Mesenchymal stem cell (in vitro differentiated cells and primary cell): ENCODE data around the gene APOLD1.

Experiments
- DNase-seq: peaks from one replicate; pipeline ENCODE4 v3.0.0-alpha.2; 2013
- H2AFZ ChIP-seq: one replicate; pipeline ENCODE4 v1.6.1; 2013; ENCODE audit warnings: low read depth, mild to moderate bottlenecking, control low read depth, inconsistent platforms, low read length, moderate library complexity
- H2AK5ac ChIP-seq: 2 replicates; pipeline ENCODE4 v1.6.1; 2013; ENCODE audit warnings: low read length, moderate library complexity, mild to moderate bottlenecking, inconsistent platforms; ENCODE audit not compliant: severe bottlenecking
- H2BK120ac ChIP-seq: one replicate; pipeline ENCODE4 v1.6.1; 2013; ENCODE audit warnings: low read depth, mild to moderate bottlenecking, inconsistent platforms, low read length, moderate library complexity
- H2BK12ac ChIP-seq, 2 experiments: one replicate each; pipeline ENCODE4 v1.6.1; 2013; ENCODE audit warnings: inconsistent platforms in 2 of 2, low read length in 2 of 2, mild to moderate bottlenecking in 2 of 2, moderate library complexity in 2 of 2, control low read depth in 1 of 2
- H2BK15ac ChIP-seq: one replicate; pipeline ENCODE4 v1.6.1; 2013; ENCODE audit warnings: mild to moderate bottlenecking, low read depth, inconsistent platforms; ENCODE audit not compliant: poor library complexity, severe bottlenecking
- H2BK5ac ChIP-seq: 2 replicates; pipeline ENCODE4 v1.6.1; 2013; ENCODE audit warnings: low read depth, mild to moderate bottlenecking, low read length, control low read depth, inconsistent platforms; ENCODE audit not compliant: poor library complexity, severe bottlenecking
- H3K14ac ChIP-seq, 2 experiments: one replicate each; pipeline ENCODE4 v1.6.1; 2013; ENCODE audit warnings: inconsistent platforms in 2 of 2, low read length in 2 of 2, control low read depth in 1 of 2, mild to moderate bottlenecking in 1 of 2, moderate library complexity in 1 of 2
- H3K18ac ChIP-seq, 2 experiments: one replicate each; pipeline ENCODE4 v1.6.1; 2013; ENCODE audit warnings: inconsistent platforms in 2 of 2, low read length in 2 of 2, control low read depth in 1 of 2, low read depth in 1 of 2, mild to moderate bottlenecking in 1 of 2
- H3K23ac ChIP-seq, 2 experiments: one replicate each; pipeline ENCODE4 v1.6.1; 2013; ENCODE audit warnings: inconsistent platforms in 2 of 2, low read length in 2 of 2, mild to moderate bottlenecking in 2 of 2, moderate library complexity in 2 of 2, control low read depth in 1 of 2
- H3K27ac ChIP-seq: 2 replicates; pipeline ENCODE4 v1.5.1; 2013; ENCODE audit warnings: mild to moderate bottlenecking, moderate library complexity, low read length, control low read depth, inconsistent platforms; ENCODE audit not compliant: poor library complexity, severe bottlenecking
- H3K27me3 ChIP-seq, 2 experiments: 2 replicates each; pipeline versions ENCODE4 v1.6.1 to v1.7.0; 2013; ENCODE audit warnings: low read length in 2 of 2, mild to moderate bottlenecking in 2 of 2, moderate library complexity in 2 of 2, control low read depth in 1 of 2, inconsistent platforms in 1 of 2; ENCODE audit not compliant: control insufficient read depth in 1 of 2, insufficient read depth in 1 of 2
- H3K36me3 ChIP-seq, 2 experiments: 2 replicates each; pipeline versions ENCODE4 v1.6.1 to v1.7.0; 2013; ENCODE audit warnings: low read length in 2 of 2, control low read depth in 1 of 2, inconsistent platforms in 1 of 2, low read depth in 1 of 2, mild to moderate bottlenecking in 1 of 2; ENCODE audit not compliant: insufficient read depth in 2 of 2, control insufficient read depth in 1 of 2
- H3K4ac ChIP-seq, 2 experiments: one replicate each; pipeline ENCODE4 v1.6.1; 2013; ENCODE audit warnings: inconsistent platforms in 2 of 2, low read length in 2 of 2, mild to moderate bottlenecking in 2 of 2, moderate library complexity in 2 of 2, control low read depth in 1 of 2, low read depth in 1 of 2
- H3K4me1 ChIP-seq: 2 replicates; pipeline ENCODE4 v1.6.1; 2013; ENCODE audit warnings: low read depth, low read length, control low read depth; ENCODE audit not compliant: control insufficient read depth, insufficient read depth
- H3K4me2 ChIP-seq: 2 replicates; pipeline ENCODE4 v1.6.1; 2013; ENCODE audit warnings: low read length, mild to moderate bottlenecking, inconsistent platforms; ENCODE audit not compliant: poor library complexity, severe bottlenecking
- H3K4me3 ChIP-seq, 2 experiments: 2 replicates each; pipeline versions ENCODE4 v1.5.1 to v1.7.0; 2013; ENCODE audit warnings: low read length in 2 of 2, mild to moderate bottlenecking in 2 of 2, control low read depth in 1 of 2, low read depth in 1 of 2; ENCODE audit not compliant: insufficient read depth in 1 of 2
- H3K79me1 ChIP-seq: replicated peaks from 2 replicates; pipeline ENCODE4 v1.6.1; 2013; ENCODE audit warnings: mild to moderate bottlenecking, control low read depth, low read length, inconsistent platforms; ENCODE audit not compliant: poor library complexity, severe bottlenecking
- H3K9ac ChIP-seq: 2 replicates; pipeline ENCODE4 v1.7.0; 2013; ENCODE audit warnings: mild to moderate bottlenecking, low read length, moderate library complexity
- H3K9me3 ChIP-seq: 2 replicates; pipeline ENCODE4 v1.7.0; 2013; ENCODE audit warnings: mild to moderate bottlenecking, low read length; ENCODE audit not compliant: control insufficient read depth
- H4K8ac ChIP-seq: one replicate; pipeline ENCODE4 v1.6.1; 2013; ENCODE audit warnings: inconsistent platforms, mild to moderate bottlenecking, low read length, moderate library complexity
- H4K91ac ChIP-seq: one replicate; pipeline ENCODE4 v1.6.1; 2013; ENCODE audit warnings: mild to moderate bottlenecking, low read length, inconsistent platforms
- WGBS: methylation state at CpG from one replicate; pipeline ENCODE4 v1.1.7; 2013; ENCODE audit warnings: mixed read lengths; 5-methylcytosine and 5-hydroxymethylcytosine counted together

Gene APOLD1

GRCh38 chr12:12759234-12759915 lies 26.1 kb upstream of the APOLD1 start:
- H2BK15ac ChIP-seq, result no peak overlapping the region
- H3K4me3 ChIP-seq, result no peak overlapping the region
- peaks cover 1% of the 10 kb centered on the region for H3K4me1 ChIP-seq
- 89% methylated on average over 6 of the region's 7 CpGs for WGBS
- no peaks in the 10 kb centered on the region for H3K9me3 ChIP-seq
- no peak overlapping the region for H4K8ac ChIP-seq
- no peak overlapping the region for H2AK5ac ChIP-seq
- H3K27me3 ChIP-seq, result no peaks in the 10 kb centered on the region
- peak overlapping the region in 1 of 2 experiments; percentile 78 for H2BK12ac ChIP-seq
- H2BK5ac ChIP-seq, result no peak overlapping the region
- peak overlapping the region in 1 of 2 experiments; percentile 52 for H3K18ac ChIP-seq
- H3K14ac ChIP-seq, result no peak overlapping the region
- no peak overlapping the region for H3K27ac ChIP-seq
- no peaks in the 10 kb centered on the region for H3K36me3 ChIP-seq
- H2AFZ ChIP-seq, result no peak overlapping the region
- H4K91ac ChIP-seq, result no peak overlapping the region
- H3K4ac ChIP-seq, result no peak overlapping the region
- no peak overlapping the region for H3K4me2 ChIP-seq
- no peak overlapping the region for H2BK120ac ChIP-seq
- H3K23ac ChIP-seq, result no peak overlapping the region
- H3K79me1 ChIP-seq, result no peaks in the 10 kb centered on the region
- H3K9ac ChIP-seq, result no peak overlapping the region
- no peak for DNase-seq

- Histone ChIP-seq H2BK15ac (no peak overlapping the region), H2BK120ac (no peak overlapping the region), H2BK12ac (no peak overlapping the region), H3K23ac (no peak overlapping the region), H4K91ac (no peak overlapping the region), H3K18ac (no peak overlapping the region), H3K4me2 (no peak overlapping the region), H3K27ac (no peak overlapping the region), H3K36me3 (peaks cover 0 to 3% of the 10 kb centered on the region in 2 experiments), H3K27me3 (no peaks in the 10 kb centered on the region), H3K4me1 (no peaks in the 10 kb centered on the region), H3K4me3 (no peak overlapping the region), H4K8ac (no peak overlapping the region), H3K9me3 (no peaks in the 10 kb centered on the region), H3K4ac (no peak overlapping the region), H2BK5ac (no peak overlapping the region), H2AFZ (no peak overlapping the region), H3K79me1 (no peaks in the 10 kb centered on the region), H3K14ac (no peak overlapping the region), H2AK5ac (no peak overlapping the region), H3K9ac (no peak overlapping the region)
- DNase-seq, result no peak
Measured at GRCh38 chr12:12764824-12765223, 20.6 kb upstream of the APOLD1 start.

- H4K91ac ChIP-seq, result no peak overlapping the region
- H2AFZ ChIP-seq, result no peak overlapping the region
- no peak overlapping the region for H3K9ac ChIP-seq
- no peak overlapping the region for H2BK5ac ChIP-seq
- H3K23ac ChIP-seq, result no peak overlapping the region
- H3K4me2 ChIP-seq, result no peak overlapping the region
- no peak overlapping the region for H3K4me3 ChIP-seq
- no peak overlapping the region for H4K8ac ChIP-seq
- H2AK5ac ChIP-seq, result no peak overlapping the region
- H2BK120ac ChIP-seq, result no peak overlapping the region
- H2BK12ac ChIP-seq, result no peak overlapping the region
- H3K9me3 ChIP-seq, result no peaks in the 10 kb centered on the region
- H2BK15ac ChIP-seq, result no peak overlapping the region
- H3K79me1 ChIP-seq, result no peaks in the 10 kb centered on the region
- DNase-seq, result no peak
- H3K27me3 ChIP-seq, result no peaks in the 10 kb centered on the region
- no peaks in the 10 kb centered on the region for H3K36me3 ChIP-seq
- no peak overlapping the region for H3K14ac ChIP-seq
- no peak overlapping the region for H3K27ac ChIP-seq
- H3K4me1 ChIP-seq, result no peaks in the 10 kb centered on the region
- H3K4ac ChIP-seq, result no peak overlapping the region
- 100% methylated on average over 1 of the region's 6 CpGs for WGBS
- H3K18ac ChIP-seq, result no peak overlapping the region
Measured at GRCh38 chr12:12770262-12770661, 15.2 kb upstream of the APOLD1 start.

- Histone ChIP-seq H3K9ac (no peak overlapping the region), H3K14ac (no peak overlapping the region), H3K4me1 (no peaks in the 10 kb centered on the region), H3K36me3 (no peaks in the 10 kb centered on the region), H3K27me3 (no peaks in the 10 kb centered on the region), H2AFZ (no peak overlapping the region), H3K4ac (no peak overlapping the region), H3K23ac (no peak overlapping the region), H3K9me3 (no peaks in the 10 kb centered on the region), H2BK5ac (no peak overlapping the region), H4K91ac (no peak overlapping the region), H2BK120ac (no peak overlapping the region), H2AK5ac (no peak overlapping the region), H2BK15ac (no peak overlapping the region), H2BK12ac (no peak overlapping the region), H3K4me2 (no peak overlapping the region), H3K79me1 (no peaks in the 10 kb centered on the region), H3K27ac (no peak overlapping the region), H3K18ac (no peak overlapping the region), H3K4me3 (no peak overlapping the region), H4K8ac (no peak overlapping the region)
- 77% methylated on average over 2 of the region's 3 CpGs for WGBS
- no peak for DNase-seq
Measured at GRCh38 chr12:12774791-12775190, 10.7 kb upstream of the APOLD1 start.
